ENCODE data around the gene ZNF195.
"Not testable (repeated sequence)": the region's sequence is repeated elsewhere in the genome, so short reads cannot be mapped to it uniquely, and the experiment has no call there.

- not testable (repeated sequence) for TF ChIP-seq EP300 (IDR thresholded peaks at IDR 0.05; ENCODE audit: borderline replicate concordance in 1 of 2, low read depth in 2 of 2, low read length in 2 of 2); POLR2AphosphoS5 (IDR thresholded peaks at IDR 0.05; ENCODE audit: low read depth, low read length); MAX (IDR thresholded peaks at IDR 0.05); SP1 (IDR thresholded peaks at IDR 0.05; ENCODE audit: low read depth, low read length); CBX5 (IDR thresholded peaks at IDR 0.05; ENCODE audit: low read depth, low read length); EZH2 (IDR thresholded peaks at IDR 0.05; ENCODE audit: low read depth, low read length, severe bottlenecking); RAD21 (IDR thresholded peaks at IDR 0.05 in 1 of 2, conservative IDR thresholded peaks at IDR 0.05 in 1 of 2; ENCODE audit: low read depth in 2 of 2, low read length in 2 of 2); RBBP5 (IDR thresholded peaks at IDR 0.05; ENCODE audit: borderline replicate concordance, low read depth, low read length); CHD1 (IDR thresholded peaks at IDR 0.05; ENCODE audit: low read depth, low read length); ATF3 (IDR thresholded peaks at IDR 0.05; ENCODE audit: insufficient read depth, low read depth, low read length); JUND (IDR thresholded peaks at IDR 0.05; ENCODE audit: low read length)
- TF ChIP-seq, protein P1, sequence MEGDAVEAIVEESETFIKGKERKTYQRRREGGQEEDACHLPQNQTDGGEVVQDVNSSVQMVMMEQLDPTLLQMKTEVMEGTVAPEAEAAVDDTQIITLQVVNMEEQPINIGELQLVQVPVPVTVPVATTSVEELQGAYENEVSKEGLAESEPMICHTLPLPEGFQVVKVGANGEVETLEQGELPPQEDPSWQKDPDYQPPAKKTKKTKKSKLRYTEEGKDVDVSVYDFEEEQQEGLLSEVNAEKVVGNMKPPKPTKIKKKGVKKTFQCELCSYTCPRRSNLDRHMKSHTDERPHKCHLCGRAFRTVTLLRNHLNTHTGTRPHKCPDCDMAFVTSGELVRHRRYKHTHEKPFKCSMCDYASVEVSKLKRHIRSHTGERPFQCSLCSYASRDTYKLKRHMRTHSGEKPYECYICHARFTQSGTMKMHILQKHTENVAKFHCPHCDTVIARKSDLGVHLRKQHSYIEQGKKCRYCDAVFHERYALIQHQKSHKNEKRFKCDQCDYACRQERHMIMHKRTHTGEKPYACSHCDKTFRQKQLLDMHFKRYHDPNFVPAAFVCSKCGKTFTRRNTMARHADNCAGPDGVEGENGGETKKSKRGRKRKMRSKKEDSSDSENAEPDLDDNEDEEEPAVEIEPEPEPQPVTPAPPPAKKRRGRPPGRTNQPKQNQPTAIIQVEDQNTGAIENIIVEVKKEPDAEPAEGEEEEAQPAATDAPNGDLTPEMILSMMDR (IDR thresholded peaks at IDR 0.05; ENCODE audit: control extremely low read depth in 1 of 3, insufficient read depth in 1 of 3, low read depth in 1 of 3, low read length in 3 of 3), result not testable (repeated sequence)
Observed at GRCh38 chr11:3397210-3397609, 18.3 kb upstream of the ZNF195 start.

Measured in H1 (cell line).